GM13976 (cell line): ENCODE data around the gene KIAA0586.

Source experiments
- DNase-seq: peaks from one replicate; pipeline ENCODE4 v3.0.0; 2012; ENCODE audit warnings: low spot score
- in situ Hi-C: fragments of 300-500 bp; cut with MboI; formaldehyde crosslinking; loops from one replicate; pipeline ENCODE4 v1.12.0; 2022; ENCODE audit warnings: low sequenced_read_pairs, mixed read lengths, inconsistent platforms; ENCODE audit not compliant: unreplicated experiment
- TF ChIP-seq, protein P1 (sequence below): IDR thresholded peaks from 2 replicates; pipeline ENCODE4 v1.5.1; 2012; ENCODE audit warnings: borderline replicate concordance, mild to moderate bottlenecking; ENCODE audit not compliant: insufficient read depth; ENCODE audit errors: extremely low read depth, missing control alignments, control extremely low read depth

KIAA0586 gene

DNA sequence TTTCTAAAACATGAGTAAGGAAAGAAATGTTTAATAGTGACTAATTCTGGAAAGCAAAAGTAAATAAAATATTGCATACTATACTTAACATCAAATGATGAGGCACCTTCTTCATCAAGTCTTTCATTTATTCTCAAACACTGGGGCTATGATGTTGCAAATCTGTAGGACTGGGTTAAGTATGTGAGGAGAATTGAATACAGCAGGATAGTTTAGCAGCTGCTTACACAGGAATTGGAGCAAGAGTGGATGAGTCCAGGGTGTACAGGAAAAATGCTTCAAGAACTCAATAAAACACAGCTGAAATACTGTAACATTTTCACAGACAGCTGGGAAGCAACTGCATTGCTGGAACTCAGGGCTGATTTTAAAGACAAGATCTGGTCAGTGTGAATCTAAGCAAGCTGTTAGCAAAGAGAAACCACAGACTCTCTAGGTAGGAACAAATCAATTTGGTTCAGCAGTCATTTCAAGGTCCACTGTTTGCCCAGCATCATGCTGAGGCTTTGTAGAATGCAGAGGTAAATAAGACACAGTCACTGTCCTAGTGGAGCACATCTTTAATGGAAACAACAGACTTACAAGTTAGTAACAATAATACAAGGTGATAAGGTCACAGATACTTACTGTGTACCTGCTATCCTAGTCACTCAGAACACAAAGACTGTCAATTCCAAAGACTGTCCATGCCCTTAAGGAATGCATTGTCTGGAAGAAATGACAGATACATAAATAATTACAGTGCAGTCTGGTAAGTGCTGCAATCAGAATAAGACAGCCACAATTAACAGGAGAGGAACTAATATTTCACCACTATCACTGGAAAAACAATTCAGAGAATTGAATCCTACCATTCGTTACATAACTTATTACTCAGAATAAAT, 113.5 kb downstream of the KIAA0586 start:
- no peak for DNase-seq
- TF ChIP-seq, protein P1, sequence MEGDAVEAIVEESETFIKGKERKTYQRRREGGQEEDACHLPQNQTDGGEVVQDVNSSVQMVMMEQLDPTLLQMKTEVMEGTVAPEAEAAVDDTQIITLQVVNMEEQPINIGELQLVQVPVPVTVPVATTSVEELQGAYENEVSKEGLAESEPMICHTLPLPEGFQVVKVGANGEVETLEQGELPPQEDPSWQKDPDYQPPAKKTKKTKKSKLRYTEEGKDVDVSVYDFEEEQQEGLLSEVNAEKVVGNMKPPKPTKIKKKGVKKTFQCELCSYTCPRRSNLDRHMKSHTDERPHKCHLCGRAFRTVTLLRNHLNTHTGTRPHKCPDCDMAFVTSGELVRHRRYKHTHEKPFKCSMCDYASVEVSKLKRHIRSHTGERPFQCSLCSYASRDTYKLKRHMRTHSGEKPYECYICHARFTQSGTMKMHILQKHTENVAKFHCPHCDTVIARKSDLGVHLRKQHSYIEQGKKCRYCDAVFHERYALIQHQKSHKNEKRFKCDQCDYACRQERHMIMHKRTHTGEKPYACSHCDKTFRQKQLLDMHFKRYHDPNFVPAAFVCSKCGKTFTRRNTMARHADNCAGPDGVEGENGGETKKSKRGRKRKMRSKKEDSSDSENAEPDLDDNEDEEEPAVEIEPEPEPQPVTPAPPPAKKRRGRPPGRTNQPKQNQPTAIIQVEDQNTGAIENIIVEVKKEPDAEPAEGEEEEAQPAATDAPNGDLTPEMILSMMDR, result no peak
- in situ Hi-C loops, result no loop called here

DNA sequence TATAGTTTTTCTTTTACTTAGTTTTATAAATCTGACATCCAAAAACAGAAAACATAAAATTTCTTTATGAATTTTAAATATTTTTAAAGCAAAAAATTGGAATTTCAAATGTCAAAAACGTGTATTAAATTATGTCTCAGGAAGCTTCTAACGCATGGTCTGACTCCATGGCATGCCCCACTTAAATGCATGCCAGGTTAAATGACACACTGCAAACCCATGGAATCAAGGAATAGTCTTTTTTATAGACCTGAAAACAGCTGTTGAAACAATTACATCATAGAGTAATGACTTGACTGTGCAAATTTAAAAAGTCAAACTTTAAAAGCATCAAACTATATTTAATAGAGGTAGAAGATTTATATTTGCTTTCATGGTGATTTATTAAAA, 114.1 kb downstream of the KIAA0586 start:
- in situ Hi-C loops, result no loop called here
- DNase-seq, result no peak

DNA sequence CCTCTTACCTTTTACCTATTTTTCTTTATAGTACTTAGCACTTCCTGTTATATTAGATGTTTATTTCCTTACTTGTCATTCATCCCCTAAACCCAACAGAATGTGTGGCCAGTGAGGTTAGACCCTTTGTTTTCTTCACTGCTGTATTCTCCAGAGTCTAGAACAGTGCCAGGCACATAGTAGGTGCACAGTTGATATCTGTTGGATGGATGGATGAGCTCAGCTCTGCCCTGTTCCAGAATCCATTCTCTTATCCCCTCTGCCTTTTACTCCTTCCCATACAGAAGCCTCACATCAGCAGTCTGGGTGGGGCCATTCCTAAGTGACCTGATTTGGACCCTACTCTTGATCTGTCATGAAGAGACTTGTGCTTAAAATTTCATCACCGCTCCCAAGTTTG, 115.7 kb downstream of the KIAA0586 start:
- DNase-seq, result no peak
- TF ChIP-seq, protein P1, result no peak
- in situ Hi-C loops, result no loop called here

More for the DNA sequence above, 114.1 kb downstream of the KIAA0586 start:
- TF ChIP-seq, protein P1, result no peak

DNA sequence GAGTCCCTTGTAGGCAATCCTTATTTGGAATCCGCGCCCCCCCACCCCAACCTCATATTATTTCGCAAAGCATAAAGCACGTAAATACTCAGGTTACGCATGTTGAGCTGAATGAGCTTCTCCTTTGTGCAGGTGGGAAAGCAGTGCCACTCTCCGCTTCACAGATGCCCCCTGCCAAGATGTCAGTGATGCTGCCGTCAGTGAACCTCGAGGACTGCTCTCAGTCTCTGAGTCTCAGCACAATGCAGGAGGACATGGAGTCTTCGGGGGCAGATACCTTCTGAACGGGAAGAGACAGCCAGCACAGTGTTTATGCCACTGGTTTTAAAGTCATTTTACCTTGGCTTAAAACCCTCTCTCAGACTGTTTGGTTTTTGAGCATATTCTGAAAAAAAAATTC, 120.1 kb downstream of the KIAA0586 start:
- TF ChIP-seq, protein P1, result no peak
- DNase-seq, result no peak
- in situ Hi-C loops, result no loop called here

DNA sequence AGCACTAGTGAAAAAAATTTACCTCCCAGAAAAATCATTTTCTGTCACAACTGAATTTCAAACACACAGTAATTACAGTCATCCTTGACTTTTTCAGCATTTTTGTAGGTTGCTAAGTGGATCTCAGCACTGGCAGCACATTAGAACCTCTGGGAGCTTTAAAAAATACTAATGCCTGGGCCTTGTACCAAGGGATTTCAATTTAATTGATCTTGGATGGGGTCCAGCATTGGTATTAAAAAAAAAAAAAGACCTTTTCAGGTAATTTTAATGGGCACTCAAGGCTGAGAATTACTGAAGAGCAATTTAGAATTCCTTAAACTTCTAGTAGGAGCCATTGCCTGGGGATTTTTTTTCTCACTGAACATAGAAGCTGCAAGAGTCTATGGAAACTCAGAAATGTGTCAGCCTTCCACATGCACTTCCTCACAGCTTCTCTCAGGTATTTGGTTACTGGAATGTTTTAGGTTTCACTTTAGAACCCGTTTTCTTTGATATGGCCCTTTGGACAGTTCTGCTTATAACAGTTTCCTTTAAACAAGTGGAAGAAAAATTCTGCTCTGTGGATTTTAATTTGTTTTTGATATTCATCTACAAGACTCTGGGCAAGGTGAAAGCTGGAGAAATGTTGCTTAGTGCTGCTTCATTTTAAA, 121.7 kb downstream of the KIAA0586 start:
- in situ Hi-C loops, result no loop called here
- TF ChIP-seq, protein P1, result no peak
- DNase-seq, result no peak

DNA sequence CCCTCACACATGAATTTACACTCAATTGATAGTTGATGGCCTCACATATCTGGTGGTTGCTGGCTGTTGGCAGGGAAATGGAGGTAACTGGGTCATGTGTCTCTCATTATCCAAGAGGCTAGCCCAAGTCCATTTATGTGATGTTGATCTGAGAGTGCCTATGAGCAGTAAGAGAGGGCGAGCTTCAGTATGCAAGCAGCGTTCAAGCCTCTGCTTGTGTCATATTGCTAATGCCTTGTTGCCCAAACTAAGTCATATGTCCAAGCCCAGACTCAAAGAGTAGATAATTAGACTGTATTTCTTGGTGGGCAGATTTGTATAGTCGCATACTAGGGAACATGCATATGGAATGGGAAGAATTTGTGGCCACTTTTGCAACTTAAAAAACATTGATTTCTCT, 126.4 kb downstream of the KIAA0586 start:
- TF ChIP-seq, protein P1, result no peak
- DNase-seq, result no peak
- in situ Hi-C loops, result no loop called here
